ENCODE data around the gene HTRA3. TPM values are rescaled to one million over a fixed set of nuclear protein-coding genes. Genes with fewer than 3 reads are reported as not detected.

HTRA3 gene
- total RNA-seq, 2 donors from 2014 or later, result 6.0 to 18.9 TPM

DNA sequence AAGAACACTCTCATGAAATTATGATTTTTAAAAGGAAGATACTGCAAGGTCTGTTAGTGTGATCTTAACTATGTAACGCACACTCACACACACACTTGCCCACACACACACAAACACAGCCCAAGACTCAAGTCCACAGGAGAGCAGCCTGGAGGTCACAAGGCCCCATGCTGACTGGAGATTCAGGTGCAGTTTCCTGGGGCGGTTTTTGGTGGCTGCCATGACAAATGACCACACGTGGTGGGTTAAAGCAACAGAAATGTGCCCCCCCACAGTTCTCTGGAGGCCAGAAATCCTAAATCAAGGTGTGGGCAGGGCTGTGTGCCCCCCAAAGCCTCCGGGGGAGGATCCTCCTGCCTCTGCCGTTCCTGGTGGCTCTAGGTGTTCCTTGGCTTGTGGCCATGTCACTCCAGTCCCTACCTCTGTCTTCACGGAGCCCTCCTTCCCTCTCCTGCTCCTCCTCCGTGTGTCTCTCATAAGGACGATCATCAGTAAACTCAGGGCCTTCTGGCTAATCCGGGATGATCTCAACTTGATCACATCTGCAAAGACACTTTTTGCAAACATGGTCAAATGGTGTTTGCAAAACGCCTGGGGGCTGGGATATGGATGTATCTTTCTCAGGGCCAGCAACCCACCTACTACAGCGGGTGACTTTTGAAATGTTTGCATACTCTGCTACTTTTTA is 9.7 kb upstream of the HTRA3 start:
- no peaks in the 10 kb centered on the region for H3K4me1 ChIP-seq (replicated peaks)
- no peak for TF ChIP-seq POLR2AphosphoS5 (IDR thresholded peaks at IDR 0.05)
- TF ChIP-seq POLR2A (IDR thresholded peaks at IDR 0.05), result no peak
- TF ChIP-seq, protein P1, sequence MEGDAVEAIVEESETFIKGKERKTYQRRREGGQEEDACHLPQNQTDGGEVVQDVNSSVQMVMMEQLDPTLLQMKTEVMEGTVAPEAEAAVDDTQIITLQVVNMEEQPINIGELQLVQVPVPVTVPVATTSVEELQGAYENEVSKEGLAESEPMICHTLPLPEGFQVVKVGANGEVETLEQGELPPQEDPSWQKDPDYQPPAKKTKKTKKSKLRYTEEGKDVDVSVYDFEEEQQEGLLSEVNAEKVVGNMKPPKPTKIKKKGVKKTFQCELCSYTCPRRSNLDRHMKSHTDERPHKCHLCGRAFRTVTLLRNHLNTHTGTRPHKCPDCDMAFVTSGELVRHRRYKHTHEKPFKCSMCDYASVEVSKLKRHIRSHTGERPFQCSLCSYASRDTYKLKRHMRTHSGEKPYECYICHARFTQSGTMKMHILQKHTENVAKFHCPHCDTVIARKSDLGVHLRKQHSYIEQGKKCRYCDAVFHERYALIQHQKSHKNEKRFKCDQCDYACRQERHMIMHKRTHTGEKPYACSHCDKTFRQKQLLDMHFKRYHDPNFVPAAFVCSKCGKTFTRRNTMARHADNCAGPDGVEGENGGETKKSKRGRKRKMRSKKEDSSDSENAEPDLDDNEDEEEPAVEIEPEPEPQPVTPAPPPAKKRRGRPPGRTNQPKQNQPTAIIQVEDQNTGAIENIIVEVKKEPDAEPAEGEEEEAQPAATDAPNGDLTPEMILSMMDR (IDR thresholded peaks at IDR 0.05), result no peak
- no peak overlapping the region for H3K4me3 ChIP-seq
- no peaks in the 10 kb centered on the region for H3K36me3 ChIP-seq
- intact Hi-C loops (cut with DNase I), result no loop called here
- no peak overlapping the region for H3K27ac ChIP-seq
- H3K9me3 ChIP-seq, result no peaks in the 10 kb centered on the region
- no peaks in the 10 kb centered on the region for H3K27me3 ChIP-seq (replicated peaks; ENCODE audit: insufficient read depth)
- WGBS, result 62% methylated on average over 11 of the region's 11 CpGs
- DNase-seq (ENCODE audit: low spot score), result no peak

DNA sequence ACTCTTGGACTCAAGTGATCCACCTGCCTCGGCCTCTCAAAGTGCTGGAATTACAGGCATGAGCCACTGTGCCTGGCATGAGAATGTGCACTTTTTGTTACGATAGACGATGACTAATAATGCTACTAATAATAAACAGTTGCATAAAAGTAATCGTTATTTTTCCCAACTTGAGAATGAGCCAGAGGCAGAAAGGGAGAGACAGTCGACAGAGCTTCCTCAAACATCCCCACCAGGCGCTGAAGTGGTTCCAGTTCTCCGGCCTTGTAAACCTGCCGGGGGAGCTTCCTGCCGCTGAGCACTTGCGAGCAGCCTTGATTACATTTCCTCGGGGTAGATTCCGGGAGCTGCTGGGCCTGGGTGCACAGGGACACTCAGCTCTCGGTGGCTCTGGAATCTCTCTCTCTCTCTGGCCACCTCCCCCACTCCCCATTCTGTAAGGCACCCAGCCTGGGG is 8.9 kb upstream of the HTRA3 start:
- Histone ChIP-seq H3K27me3 (replicated peaks; ENCODE audit: insufficient read depth) (no peaks in the 10 kb centered on the region), H3K4me3 (no peak overlapping the region), H3K4me1 (replicated peaks) (no peaks in the 10 kb centered on the region), H3K9me3 (no peaks in the 10 kb centered on the region), H3K27ac (peak overlapping the region in 1 of 2 donors; percentile 8), H3K36me3 (no peaks in the 10 kb centered on the region)
- 8% methylated on average over 13 of the region's 13 CpGs for WGBS
- peak; percentile 70 for DNase-seq (ENCODE audit: low spot score)
- TF ChIP-seq POLR2A (IDR thresholded peaks at IDR 0.05) (no peak), POLR2AphosphoS5 (IDR thresholded peaks at IDR 0.05) (peak; percentile 70)
- TF ChIP-seq, protein P1 (IDR thresholded peaks at IDR 0.05), result peak in 1 of 4 experiments; percentile 19
- intact Hi-C loops (cut with DNase I), result no loop called here

DNA sequence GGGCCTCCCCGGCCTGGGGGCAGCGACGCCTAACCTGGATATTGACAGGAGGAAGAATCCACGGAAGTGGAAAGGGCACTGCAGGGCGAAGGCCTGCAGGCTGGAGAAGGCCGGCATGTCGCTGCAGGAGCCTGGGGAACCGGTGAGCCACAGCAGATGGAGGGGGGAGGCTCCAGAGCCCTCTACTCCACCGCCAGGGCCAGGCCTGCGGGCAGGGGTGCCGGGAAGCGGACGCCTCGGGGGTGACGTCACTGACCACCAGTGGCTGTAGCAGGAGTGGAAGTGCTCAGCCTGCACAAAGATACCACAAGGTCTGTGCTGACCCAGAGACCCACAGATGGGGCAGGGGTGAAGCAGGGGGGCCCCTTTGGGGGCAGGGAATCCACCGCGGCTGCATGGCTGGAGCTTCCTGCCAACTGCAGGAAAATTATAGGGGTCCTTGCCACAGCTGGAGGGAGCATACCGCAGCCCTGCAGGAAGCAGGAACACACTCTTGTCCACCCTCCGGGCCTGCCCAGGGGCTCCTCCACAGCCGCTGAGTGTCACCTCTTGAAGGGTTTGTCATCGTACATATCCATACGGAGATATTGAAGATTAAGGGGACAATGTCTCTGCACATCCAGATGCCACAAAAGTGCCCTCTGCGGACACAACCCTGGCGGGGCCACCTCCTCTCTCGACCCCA is 7.6 kb upstream of the HTRA3 start:
- intact Hi-C loops (cut with DNase I), result no loop called here
- Histone ChIP-seq H3K27ac (no peak overlapping the region), H3K4me3 (no peak overlapping the region), H3K9me3 (no peaks in the 10 kb centered on the region), H3K4me1 (replicated peaks) (no peaks in the 10 kb centered on the region), H3K36me3 (no peaks in the 10 kb centered on the region), H3K27me3 (replicated peaks; ENCODE audit: insufficient read depth) (no peaks in the 10 kb centered on the region)
- no peak for DNase-seq (ENCODE audit: low spot score)
- 81% methylated on average over 23 of the region's 25 CpGs for WGBS
- TF ChIP-seq POLR2AphosphoS5 (IDR thresholded peaks at IDR 0.05) (no peak), POLR2A (IDR thresholded peaks at IDR 0.05) (no peak)
- TF ChIP-seq, protein P1 (IDR thresholded peaks at IDR 0.05), result no peak

DNA sequence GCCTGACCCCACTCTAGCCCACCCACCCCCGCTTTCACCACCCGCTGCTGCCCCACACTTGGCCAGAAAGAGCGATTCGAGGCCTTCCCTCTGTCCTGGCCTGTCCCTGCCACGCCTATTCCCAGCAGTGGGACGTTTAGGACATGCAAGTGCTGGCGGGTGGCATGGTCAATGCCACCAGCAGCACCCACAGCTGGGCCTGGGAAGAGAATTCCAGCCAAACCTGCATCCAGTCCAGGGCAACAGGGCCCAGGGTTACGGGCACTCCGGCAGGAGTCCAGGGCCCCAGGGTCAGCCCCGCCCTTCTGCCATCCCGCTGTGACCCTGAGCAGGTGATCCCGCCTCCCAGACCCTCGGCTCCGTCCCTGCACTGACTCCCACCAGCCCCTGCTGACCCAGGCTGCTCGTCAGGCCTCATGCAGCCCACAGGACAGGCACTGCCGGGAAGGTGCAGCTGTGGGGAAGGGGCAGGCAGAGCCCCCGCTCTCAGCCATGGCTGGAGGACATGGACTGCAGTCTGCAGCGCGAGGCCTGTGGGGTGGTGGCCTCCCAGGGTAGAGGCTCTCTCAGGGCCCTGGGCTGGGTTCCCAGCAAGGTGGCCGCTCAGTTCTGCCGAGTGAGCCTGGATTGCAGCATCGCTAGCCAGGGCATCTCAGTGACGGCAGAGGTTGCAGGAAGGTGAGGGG is 6.8 kb upstream of the HTRA3 start:
- DNase-seq (ENCODE audit: low spot score), result no peak
- Histone ChIP-seq H3K4me1 (replicated peaks) (no peaks in the 10 kb centered on the region), H3K27me3 (replicated peaks; ENCODE audit: insufficient read depth) (no peaks in the 10 kb centered on the region), H3K27ac (no peak overlapping the region), H3K36me3 (no peaks in the 10 kb centered on the region), H3K4me3 (no peak overlapping the region), H3K9me3 (no peaks in the 10 kb centered on the region)
- TF ChIP-seq POLR2A (IDR thresholded peaks at IDR 0.05) (no peak), POLR2AphosphoS5 (IDR thresholded peaks at IDR 0.05) (no peak)
- TF ChIP-seq, protein P1 (IDR thresholded peaks at IDR 0.05), result no peak
- 89% methylated on average over 16 of the region's 23 CpGs for WGBS
- intact Hi-C loops (cut with DNase I), result no loop called here
